DND-41 (cell line): ENCODE data around the gene SMARCB1.

Experiments
- ATAC-seq: fragments of 200-7000 bp; cut with Tn5 transposase; 3 replicates; pipeline ENCODE4 v1.9.1; 2021; ENCODE audit warnings: low read depth; ENCODE audit not compliant: insufficient read depth
- DNase-seq: peaks from one replicate; pipeline ENCODE4 v3.0.0-alpha.2; 2020
- H2AFZ ChIP-seq: 2 replicates; pipeline ENCODE4 v1.6.0; 2012; ENCODE audit warnings: low read depth, low read length
- H3K27ac ChIP-seq: 2 replicates; pipeline ENCODE4 v1.5.1; 2012; ENCODE audit warnings: low read length, inconsistent platforms
- H3K27me3 ChIP-seq: fragments of 200-600 bp; sonication (generic); 2 replicates; pipeline ENCODE4 v1.6.0; 2012; ENCODE audit warnings: low read length, mild to moderate bottlenecking, inconsistent platforms; ENCODE audit not compliant: insufficient read depth, poor library complexity
- H3K36me3 ChIP-seq: 2 replicates; pipeline ENCODE4 v1.5.1; 2012; ENCODE audit warnings: low read length, inconsistent platforms; ENCODE audit not compliant: insufficient read depth
- H3K4me1 ChIP-seq: 2 replicates; pipeline ENCODE4 v1.5.1; 2012; ENCODE audit warnings: mild to moderate bottlenecking, low read length; ENCODE audit not compliant: insufficient read depth
- H3K4me2 ChIP-seq: 2 replicates; pipeline ENCODE4 v1.6.0; 2012; ENCODE audit warnings: mild to moderate bottlenecking, moderate library complexity, low read length, inconsistent platforms; ENCODE audit not compliant: insufficient read depth
- H3K4me3 ChIP-seq, 2 experiments: fragments of 200-600 bp in 1 of 2; shearing (Covaris generic) in 1 of 2; 2 replicates each; pipeline ENCODE4 v1.5.1; 2012 to 2016; ENCODE audit warnings: inconsistent platforms in 2 of 2, low read length in 2 of 2, mild to moderate bottlenecking in 2 of 2, low read depth in 1 of 2, moderate library complexity in 1 of 2
- H3K79me2 ChIP-seq: 2 replicates; pipeline ENCODE4 v1.6.0; 2012; ENCODE audit warnings: low read length, inconsistent platforms; ENCODE audit not compliant: insufficient read depth
- H3K9ac ChIP-seq: 2 replicates; pipeline ENCODE4 v1.6.0; 2012; ENCODE audit warnings: low read depth, mild to moderate bottlenecking, inconsistent platforms, low read length, moderate library complexity
- H3K9me3 ChIP-seq: 2 replicates; pipeline ENCODE4 v1.5.1; 2012; ENCODE audit warnings: low read length, moderate library complexity, mild to moderate bottlenecking, inconsistent platforms; ENCODE audit not compliant: insufficient read depth, severe bottlenecking
- H4K20me1 ChIP-seq: 2 replicates; pipeline ENCODE4 v1.6.0; 2012; ENCODE audit warnings: low read length; ENCODE audit not compliant: insufficient read depth
- EZH2 ChIP-seq: IDR thresholded peaks from 3 replicates; pipeline ENCODE4 v1.6.1; 2012; ENCODE audit warnings: borderline replicate concordance, low read depth, mild to moderate bottlenecking, moderate library complexity, low read length, inconsistent platforms; ENCODE audit not compliant: severe bottlenecking
- TF ChIP-seq, protein P1 (sequence below): IDR thresholded peaks from 2 replicates; pipeline ENCODE4 v1.5.1; 2012; ENCODE audit warnings: borderline replicate concordance, low read length, moderate library complexity, mild to moderate bottlenecking; ENCODE audit not compliant: poor library complexity, severe bottlenecking; ENCODE audit errors: extremely low read depth

The SMARCB1 gene

GRCh38 chr22:23875801-23876200 is 89.0 kb downstream of the SMARCB1 start:
- H3K4me1 ChIP-seq, result no peaks in the 10 kb centered on the region
- H2AFZ ChIP-seq, result no peak overlapping the region
- H3K9me3 ChIP-seq, result no peaks in the 10 kb centered on the region
- no peaks in the 10 kb centered on the region for H4K20me1 ChIP-seq
- H3K79me2 ChIP-seq, result no peaks in the 10 kb centered on the region
- DNase-seq (no peak), ATAC-seq (no peak)
- H3K9ac ChIP-seq, result no peak overlapping the region
- no peak overlapping the region for H3K4me2 ChIP-seq
- H3K36me3 ChIP-seq, result peaks cover 14% of the 10 kb centered on the region; the same call in 1 of the 2 replicates
- H3K4me3 ChIP-seq, result no peak overlapping the region
- TF ChIP-seq, protein P1, sequence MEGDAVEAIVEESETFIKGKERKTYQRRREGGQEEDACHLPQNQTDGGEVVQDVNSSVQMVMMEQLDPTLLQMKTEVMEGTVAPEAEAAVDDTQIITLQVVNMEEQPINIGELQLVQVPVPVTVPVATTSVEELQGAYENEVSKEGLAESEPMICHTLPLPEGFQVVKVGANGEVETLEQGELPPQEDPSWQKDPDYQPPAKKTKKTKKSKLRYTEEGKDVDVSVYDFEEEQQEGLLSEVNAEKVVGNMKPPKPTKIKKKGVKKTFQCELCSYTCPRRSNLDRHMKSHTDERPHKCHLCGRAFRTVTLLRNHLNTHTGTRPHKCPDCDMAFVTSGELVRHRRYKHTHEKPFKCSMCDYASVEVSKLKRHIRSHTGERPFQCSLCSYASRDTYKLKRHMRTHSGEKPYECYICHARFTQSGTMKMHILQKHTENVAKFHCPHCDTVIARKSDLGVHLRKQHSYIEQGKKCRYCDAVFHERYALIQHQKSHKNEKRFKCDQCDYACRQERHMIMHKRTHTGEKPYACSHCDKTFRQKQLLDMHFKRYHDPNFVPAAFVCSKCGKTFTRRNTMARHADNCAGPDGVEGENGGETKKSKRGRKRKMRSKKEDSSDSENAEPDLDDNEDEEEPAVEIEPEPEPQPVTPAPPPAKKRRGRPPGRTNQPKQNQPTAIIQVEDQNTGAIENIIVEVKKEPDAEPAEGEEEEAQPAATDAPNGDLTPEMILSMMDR, result no peak
- no peak for TF ChIP-seq EZH2
- H3K27me3 ChIP-seq, result no peaks in the 10 kb centered on the region
- no peak overlapping the region for H3K27ac ChIP-seq

DNA sequence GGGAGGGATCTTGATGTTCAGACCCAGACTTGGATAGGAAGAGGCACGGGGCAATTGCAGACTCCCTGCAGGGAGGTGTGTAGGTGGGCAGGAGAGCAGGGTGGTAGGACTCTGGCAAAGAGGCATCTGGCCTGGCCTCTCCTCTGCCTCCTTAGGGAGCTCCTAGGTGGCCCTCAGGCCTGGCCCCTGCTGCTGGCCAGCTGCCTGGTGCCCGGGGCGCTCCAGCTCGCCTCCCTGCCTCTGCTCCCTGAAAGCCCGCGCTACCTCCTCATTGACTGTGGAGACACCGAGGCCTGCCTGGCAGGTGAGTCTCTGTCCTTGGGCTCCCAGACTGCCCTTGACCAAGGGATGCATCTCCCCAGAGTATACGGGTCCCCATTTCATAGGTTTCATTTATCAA is 90.8 kb downstream of the SMARCB1 start:
- peaks cover 14% of the 10 kb centered on the region; the same call in 1 of the 2 replicates for H3K36me3 ChIP-seq
- H3K79me2 ChIP-seq, result no peaks in the 10 kb centered on the region
- no peak overlapping the region for H3K4me2 ChIP-seq
- no peak overlapping the region for H2AFZ ChIP-seq
- H4K20me1 ChIP-seq, result no peaks in the 10 kb centered on the region
- H3K9ac ChIP-seq, result no peak overlapping the region
- no peak overlapping the region for H3K4me3 ChIP-seq
- TF ChIP-seq EZH2, result no peak
- TF ChIP-seq, protein P1, result no peak
- ATAC-seq (no peak), DNase-seq (no peak)
- no peaks in the 10 kb centered on the region for H3K9me3 ChIP-seq
- no peaks in the 10 kb centered on the region for H3K4me1 ChIP-seq
- H3K27ac ChIP-seq, result no peak overlapping the region
- H3K27me3 ChIP-seq, result no peaks in the 10 kb centered on the region

GRCh38 chr22:23878219-23878618 is 91.5 kb downstream of the SMARCB1 start:
- no peak for DNase-seq
- Histone ChIP-seq H3K79me2 (no peaks in the 10 kb centered on the region), H3K9ac (no peak overlapping the region), H3K4me1 (no peaks in the 10 kb centered on the region), H3K4me3 (no peak overlapping the region), H3K36me3 (peaks cover 14% of the 10 kb centered on the region; the same call in 1 of the 2 replicates), H4K20me1 (no peaks in the 10 kb centered on the region), H2AFZ (no peak overlapping the region), H3K4me2 (no peak overlapping the region), H3K9me3 (no peaks in the 10 kb centered on the region), H3K27me3 (no peaks in the 10 kb centered on the region), H3K27ac (no peak overlapping the region)
- TF ChIP-seq EZH2, result no peak
- TF ChIP-seq, protein P1, result no peak
- ATAC-seq, result no peak

GRCh38 chr22:23882370-23882769 is 95.6 kb downstream of the SMARCB1 start:
- no peaks in the 10 kb centered on the region for H3K36me3 ChIP-seq
- no peak overlapping the region for H2AFZ ChIP-seq
- ATAC-seq, result no peak

More at GRCh38 chr22:23882370-23882769, 95.6 kb downstream of the SMARCB1 start:
- H3K4me2 ChIP-seq, result no peak overlapping the region
- no peak for TF ChIP-seq EZH2
- TF ChIP-seq, protein P1, result no peak
- no peak overlapping the region for H3K9ac ChIP-seq
- no peak overlapping the region for H3K4me3 ChIP-seq
- no peak overlapping the region for H3K27ac ChIP-seq
- no peak for DNase-seq
- no peaks in the 10 kb centered on the region for H3K9me3 ChIP-seq
- H3K4me1 ChIP-seq, result no peaks in the 10 kb centered on the region
- H3K27me3 ChIP-seq, result no peaks in the 10 kb centered on the region
- no peaks in the 10 kb centered on the region for H4K20me1 ChIP-seq
- H3K79me2 ChIP-seq, result no peaks in the 10 kb centered on the region
